Lower leg skin (tissue), 3 donors: ENCODE results near the gene ABHD8.

ENCODE experiments used
- CTCF ChIP-seq, 3 donors: fragments of 450-650 bp; IDR thresholded peaks; one replicate each; pipeline ENCODE4 v1.5.1; 2016; ENCODE audit warnings: antibody characterized with exemption in 3 of 3, mild to moderate bottlenecking in 3 of 3, moderate library complexity in 2 of 3
- POLR2A ChIP-seq, 2 donors: fragments of 450-650 bp; IDR thresholded peaks; one replicate each; pipeline ENCODE4 v1.6.1; 2016 to 2017; ENCODE audit warnings: antibody characterized with exemption in 2 of 2, mild to moderate bottlenecking in 1 of 2, moderate library complexity in 1 of 2

DNA sequence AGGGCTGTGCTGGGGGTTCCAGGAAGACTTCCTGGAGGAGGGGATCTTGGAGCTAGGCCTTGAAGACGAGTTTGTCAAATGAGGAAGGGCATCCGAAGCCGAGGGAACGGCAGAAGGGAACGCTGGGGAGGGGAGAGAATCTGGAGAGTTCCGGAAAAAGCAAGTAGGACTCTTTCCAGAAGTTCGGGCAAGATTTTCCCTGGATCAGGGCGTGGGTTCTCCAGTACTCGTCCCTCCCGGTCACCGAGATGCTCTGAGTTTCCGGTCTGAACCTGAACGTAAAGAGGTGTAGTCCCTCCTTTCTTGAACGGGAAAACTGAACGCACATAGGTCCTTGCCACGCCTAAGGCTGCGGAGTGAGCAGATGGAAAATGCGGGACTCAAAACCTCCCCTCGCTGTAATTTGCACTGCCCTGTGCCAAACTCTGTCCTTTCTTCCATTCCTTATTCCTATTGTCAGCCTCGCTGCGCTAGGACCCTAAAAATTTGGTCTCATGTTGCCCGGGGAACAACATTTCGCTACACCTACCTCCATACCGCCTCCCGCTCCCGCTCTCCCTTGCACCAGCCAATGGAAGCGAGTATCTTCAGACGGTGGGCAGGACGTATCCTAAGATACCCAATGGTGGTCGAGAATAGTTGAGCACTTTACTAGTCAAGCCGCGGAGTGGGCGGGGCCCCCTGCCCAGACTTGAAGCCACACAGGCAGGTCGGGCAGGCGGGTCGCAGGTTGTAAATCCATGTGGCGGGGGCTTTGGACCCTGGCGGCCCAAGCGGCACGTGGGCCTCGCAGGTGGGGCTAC, 33.8 kb upstream of the ABHD8 start, which contains the start of gene GTPBP3:
- TF ChIP-seq CTCF (IDR thresholded peaks at IDR 0.05) (no peak), POLR2A (IDR thresholded peaks at IDR 0.05) (no peak)
